NCI-H2081 (cell line): Measurements from ENCODE around the gene NRXN2.
A peak's percentile ranks its signal among the peaks of the same experiment; 100 is the strongest.

Experiments used
- DNase-seq, 2 experiments: peaks; one replicate each; lab custom pipeline; 2025; lab: John Stamatoyannopoulos, UW

The NRXN2 gene

DNA sequence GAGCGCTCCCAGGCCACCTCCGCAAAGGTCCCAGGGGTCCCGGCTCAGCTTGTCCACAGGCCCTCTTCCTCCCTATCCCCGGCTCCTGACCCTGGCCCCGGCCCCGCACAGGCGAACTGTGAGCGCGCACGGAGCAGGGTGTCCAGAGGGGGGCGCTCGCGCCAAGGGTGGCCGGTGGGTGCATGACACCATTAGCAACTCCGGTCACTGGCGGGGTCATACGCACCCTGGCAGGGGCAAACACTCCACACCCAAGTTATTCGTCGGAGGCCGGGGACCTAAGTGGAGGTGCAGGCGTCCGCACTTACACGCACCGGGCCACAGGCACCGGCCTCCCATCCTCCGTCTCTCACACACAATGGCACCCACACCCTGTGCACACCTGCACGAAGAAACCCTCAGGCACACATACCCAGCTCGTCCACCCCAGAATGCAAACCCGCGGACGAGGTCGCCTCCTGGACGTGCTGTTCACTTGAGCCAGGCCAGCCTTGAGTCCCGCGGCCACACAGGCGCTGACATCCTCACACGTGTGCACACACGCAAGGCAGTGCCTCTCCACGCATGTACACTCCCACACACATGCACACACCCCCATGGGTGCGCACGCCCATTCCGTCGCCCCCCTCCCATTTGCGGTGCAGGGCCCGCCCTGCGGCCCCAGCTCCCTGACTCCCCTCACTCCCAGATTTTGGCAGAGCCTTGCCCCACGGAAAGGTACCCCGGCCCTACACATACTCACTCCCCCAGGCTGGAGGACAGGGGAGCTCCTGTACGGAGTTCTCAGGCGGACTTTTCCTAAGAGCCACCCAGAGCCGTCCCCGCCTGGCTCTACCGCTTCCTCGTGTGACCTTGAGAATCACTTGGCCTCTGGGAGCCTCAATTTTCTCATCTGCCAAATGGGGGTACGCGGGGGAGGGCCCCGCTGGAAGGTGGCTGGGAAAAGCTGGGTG, 20.9 kb upstream of the NRXN2 start, which contains the start of gene RASGRP2:
TSS of gene RASGRP2 (minus strand) at position 552 of the 953 bp plus-strand sequence. CDS start 1,276 bp downstream, outside the sequence.
- no peak for DNase-seq

- DNase-seq: peak in 1 of 2 experiments; percentile 15
Measured at GRCh38 chr11:64742889-64743590, 20.0 kb upstream of the NRXN2 start.

DNA sequence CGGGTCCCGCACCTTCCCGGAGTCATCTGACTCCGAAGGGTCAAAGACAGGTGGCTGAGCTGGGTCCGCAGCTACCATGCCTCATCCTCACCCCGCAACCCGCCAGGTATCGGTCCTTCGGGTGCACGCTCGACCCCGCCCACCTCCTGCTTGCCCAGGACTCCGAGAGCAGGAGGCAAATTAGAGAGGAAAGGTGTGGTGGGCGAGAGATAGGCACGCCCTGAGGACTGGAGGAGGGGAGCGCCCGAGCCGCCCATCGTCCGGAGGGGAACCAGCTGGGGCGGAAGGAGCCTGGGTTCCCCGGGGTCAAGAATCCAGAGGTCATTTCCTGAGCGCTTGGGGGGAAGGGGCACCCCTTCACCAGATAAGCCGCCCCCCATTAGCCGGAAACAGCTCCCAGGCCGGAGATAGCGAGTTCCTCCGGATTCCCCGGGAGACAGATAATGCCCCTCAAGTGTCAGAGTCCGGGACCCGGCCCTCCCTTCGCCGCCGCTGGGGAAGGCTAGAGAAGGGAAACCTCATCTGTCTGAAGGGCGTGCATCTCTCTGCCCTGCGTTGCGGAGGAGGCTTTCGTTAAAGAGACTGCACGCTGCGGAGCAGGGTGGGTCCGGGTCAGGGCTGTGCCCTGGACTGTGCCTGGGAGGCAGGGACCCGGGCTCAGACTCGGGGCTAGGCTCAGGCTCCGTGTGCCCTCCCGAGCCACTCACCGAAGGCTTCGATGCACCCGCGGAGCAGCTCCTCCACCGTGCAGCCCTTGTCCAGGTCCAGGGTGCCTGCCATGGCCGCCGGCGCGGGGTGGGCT, 19.3 kb upstream of the NRXN2 start:
- no peak for DNase-seq

DNA sequence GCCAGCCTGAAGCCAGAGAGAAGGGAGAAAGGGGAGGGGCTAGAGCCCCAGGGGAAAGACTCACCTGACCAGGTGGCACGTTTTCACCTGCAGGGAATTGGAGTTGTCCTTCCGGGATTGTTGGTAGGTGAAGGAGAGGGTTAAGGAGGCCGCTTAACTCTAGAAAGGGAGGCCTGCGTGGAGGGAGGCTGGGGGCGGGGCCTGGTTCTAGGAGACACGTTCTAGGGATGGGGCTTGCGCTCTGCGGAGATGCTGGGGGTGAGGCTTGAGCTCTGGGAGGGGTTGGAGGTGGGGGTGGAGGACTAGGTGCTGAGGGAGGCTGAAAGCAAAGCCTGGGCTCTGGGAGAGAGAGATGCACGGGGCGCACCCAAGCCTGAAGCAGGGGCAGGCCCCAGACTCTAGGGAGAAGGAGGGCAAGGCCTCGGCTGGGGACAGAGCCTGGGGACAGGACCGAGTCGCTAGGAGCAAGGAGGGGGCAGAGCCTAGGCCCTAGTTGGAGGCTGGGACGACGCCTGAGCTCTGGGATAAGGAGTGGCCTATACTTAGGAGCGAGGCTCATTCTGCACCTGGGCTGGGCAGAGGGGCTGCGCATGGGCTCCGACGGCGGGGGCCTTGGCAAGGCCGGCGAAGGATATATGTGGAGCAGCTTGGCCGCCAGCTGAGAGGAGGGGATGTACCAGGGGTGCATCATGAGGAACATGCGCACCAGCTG, 18.5 kb upstream of the NRXN2 start:
- no peak for DNase-seq

- no peak for DNase-seq
Measured at GRCh38 chr11:64739871-64740270, 16.9 kb upstream of the NRXN2 start.

- no peak for DNase-seq
Measured at GRCh38 chr11:64736654-64737053, 13.7 kb upstream of the NRXN2 start.

DNA sequence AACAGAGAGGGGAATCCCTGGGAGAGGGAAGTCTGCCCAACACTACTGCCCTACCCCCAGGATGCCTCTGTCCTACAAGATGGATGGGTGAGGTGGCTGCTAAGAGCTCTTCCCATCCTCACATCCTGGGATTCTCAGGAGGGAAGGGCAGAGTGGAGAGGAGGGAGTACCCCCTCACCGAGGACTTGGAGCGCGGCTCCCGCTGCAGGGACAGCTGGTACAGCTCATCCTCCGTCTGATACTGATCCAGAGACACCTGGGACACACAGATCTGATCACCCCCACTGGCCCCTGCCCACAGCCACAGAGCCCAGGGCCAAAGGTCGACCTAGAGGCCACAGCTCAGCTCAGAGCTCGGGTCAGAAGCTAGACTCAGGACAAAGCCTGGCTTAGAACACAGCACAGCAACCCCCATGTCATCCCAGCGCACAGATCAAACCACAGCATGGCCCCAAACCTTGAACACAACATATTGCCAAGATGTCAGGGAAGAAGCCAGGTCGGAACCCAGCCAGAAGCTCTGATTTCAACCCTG, 12.8 kb upstream of the NRXN2 start:
- DNase-seq: no peak

- no peak for DNase-seq
Measured at GRCh38 chr11:64734811-64735724, 12.1 kb upstream of the NRXN2 start.

DNA sequence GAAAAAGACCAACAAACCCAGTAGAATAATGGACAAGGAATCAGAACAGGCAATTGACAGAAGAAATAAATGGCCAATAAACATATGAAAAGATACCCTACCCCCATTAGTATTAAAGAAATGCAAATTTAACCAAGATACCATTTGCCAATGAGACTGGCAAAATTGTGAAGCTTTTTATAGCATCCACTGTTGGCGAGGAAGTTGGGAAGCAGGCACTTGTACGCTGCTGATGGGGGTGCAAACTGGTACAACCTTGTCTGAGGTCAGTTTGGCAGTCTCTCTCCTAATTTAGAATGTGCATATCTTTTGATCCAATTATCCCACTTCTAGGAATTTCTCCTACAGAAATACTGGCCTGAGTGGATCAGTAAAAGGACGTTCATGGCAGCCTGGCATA, 8.6 kb upstream of the NRXN2 start:
- DNase-seq: no peak

DNA sequence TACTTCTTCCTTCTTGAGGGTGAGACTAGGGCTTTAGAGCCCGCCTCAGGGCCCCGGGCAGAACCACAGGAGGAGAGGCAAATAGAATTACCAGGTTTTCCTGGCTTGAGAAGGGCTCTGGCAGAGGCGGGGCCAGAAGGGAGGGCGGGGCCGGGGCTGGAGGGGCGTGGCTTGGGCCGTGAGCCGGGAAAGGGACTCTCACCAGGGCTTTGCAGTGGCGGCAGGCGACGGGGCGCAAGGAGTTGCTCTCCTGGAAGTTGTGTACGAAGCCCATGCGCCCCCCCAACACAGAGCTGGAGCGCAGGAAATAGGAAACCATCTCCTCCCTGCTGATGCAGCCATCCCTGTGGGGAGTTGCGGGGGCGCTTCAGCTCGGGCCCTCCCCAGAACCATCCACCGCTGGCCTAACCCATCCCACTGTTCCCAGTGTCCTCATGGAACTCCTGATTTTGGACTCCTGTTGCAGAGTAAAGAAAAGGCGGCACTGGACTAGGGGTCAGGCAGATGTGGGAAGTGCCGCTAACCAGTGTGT, 6.9 kb upstream of the NRXN2 start:
- no peak for DNase-seq

DNA sequence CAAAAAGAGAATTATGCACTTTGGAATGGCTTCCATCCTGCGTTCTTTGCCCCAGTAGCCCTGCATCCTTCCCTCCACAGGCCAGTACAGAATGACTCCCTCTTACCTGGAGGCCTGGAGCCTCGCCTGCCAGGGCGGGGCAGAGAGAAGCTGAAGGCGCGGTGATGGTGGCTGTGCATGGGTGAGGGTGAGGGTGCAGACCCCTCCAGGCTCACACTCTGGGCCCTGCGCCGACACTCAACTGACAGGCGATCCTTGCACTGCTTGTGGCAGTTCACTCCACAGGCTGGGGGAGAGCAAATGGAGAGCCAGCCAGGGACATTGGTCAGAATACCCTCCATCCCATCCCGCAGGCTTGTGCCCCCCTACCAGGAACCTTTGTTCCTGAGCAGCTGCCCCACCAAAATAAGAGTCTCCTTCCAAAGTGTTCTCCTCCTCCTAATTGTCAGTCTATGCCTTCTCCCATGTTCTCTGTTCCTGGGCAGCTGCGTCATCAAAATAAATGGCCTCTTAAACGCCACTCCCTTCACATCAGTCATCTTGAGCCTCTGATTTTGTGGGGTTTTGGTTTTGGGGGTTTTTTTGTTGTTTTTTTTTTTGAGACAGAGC, 5.9 kb upstream of the NRXN2 start:
- no peak for DNase-seq

DNA sequence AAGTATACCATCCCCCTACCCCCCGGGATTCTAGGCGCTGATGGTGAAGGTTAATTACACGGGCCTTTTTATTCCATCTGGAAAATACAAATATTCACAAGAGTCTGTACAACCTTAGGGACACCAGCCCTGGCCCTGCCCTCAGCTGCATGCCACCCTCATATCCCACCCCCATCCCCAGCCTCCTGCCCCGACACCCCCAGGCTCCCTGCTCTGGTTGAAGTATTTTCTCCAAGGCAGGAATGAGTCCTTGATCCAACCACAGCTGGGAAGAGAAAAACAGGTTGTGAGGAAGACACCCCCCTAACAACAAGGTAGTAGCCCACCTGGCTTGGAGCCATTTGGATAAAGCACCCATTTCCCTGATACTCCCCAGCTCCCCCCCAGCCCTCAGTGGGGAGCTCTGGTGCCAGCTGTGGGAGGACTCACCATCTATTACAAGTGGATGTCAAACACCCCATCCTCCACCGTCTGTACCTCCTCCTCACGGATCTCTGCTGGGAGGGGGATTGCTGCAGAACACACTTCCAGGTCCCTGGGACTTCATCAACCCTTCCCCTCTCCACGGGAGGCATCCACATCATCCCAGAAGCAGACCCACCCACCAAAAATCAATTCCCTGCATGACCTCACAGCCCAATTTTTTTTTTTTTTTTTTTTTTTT, 4.0 kb upstream of the NRXN2 start:
- no peak for DNase-seq

GRCh38 chr11:64726211-64726641, 3.2 kb upstream of the NRXN2 start:
- DNase-seq: no peak

GRCh38 chr11:64724863-64725532, 2.0 kb upstream of the NRXN2 start:
- no peak for DNase-seq

DNA sequence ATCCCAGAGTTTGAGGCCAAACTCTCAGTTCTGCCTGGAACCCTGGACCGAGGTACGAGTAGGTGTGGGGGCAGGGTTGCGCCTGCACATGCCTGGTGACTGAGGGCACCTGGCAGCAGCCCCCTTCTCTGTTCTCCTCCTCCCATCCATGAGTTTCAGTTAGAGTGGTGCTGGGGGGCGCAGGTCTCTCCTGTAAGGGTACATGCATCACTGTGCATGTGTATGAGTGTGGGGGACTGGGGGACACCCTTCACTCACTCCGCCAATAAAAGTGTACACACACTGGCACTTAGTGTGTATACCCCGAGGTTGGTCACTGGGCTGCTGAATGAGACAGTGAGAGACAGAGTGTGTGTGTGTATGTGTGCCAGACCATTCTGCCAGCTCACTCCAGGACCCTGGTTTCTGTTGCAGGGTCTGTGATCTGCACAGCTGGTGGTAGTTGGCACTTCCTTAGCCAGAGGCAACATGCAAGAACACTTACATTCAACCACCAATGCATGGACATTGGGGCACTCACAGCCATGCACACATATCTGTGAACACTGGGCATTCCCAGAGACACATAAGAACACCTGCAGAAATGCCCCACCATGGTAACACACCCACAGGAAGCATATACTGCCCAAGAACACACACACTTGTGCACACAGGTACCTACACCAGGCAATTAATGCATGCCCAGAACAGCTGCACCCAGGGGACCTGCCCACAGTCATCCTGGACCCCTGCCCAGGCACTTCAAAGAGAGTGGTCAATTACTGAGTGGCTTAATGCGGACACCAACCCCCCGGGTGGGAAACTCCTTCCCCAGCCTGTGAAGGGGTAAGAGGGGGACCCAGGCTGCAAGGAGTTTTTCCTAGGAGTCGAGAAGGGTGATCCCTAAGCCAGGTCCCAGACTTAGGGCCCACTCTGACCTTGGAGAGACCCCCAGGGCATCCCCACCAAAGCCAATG, 1.2 kb upstream of the NRXN2 start:
- no peak for DNase-seq

DNA sequence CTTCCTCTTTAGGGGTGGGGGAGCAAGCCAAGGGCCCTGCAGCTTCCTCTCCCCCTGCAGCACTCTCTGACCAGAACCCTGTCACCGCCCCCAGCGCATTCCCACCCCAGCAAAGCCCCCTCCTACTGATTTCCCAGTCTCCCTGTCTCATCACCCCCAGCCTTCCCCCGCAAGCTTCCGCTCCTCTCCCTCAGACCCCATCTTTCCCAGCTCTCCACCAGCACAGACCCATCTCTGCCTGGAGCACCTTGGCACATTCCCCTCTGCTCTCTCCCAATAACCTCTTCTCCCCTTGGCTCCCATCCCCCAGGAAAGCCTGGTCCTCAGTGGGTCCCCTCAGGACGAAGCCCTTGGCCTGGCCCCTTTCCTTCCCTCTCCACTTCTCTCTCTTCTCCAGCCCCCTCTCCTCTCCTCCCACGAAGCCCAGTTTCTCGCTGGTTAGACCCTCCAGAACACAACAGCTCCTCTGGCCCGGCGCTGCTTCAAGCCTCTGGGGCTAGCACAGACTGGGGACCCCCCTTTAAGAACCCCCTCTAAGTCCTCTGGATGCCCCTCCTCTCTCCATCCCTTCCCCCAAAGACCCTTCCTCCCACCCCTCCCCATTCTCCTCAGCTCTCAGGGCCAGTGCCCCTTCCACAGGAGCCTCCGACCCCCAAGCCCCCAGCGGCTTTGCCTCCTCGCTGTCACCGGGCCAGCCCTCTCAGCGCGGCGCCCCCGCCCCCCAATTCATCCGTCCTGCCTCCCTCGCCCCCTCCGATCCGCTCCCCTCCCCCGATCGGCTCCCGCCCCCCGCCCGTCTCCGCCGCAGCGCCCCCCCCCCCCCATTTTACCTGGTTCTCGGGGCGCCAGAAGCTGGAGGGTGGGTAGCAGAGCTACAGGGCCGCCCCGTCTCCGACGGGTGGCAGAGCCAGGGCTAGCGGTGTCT, 594 bp downstream of the NRXN2 start:
- DNase-seq: no peak
